Sigmoid colon (tissue), 4 donors: ENCODE data around the gene LCE2C.

ENCODE experiments used
- EP300 ChIP-seq, 4 donors: sonication (generic); formaldehyde crosslinking; IDR thresholded peaks; one replicate each; pipeline ENCODE4 v1.6.1; 2017; ENCODE audit warnings: antibody characterized with exemption in 4 of 4
- POLR2AphosphoS5 ChIP-seq, 4 donors: sonication (generic); formaldehyde crosslinking; IDR thresholded peaks; one replicate each; pipeline ENCODE4 v1.6.1; 2017; ENCODE audit warnings: antibody characterized with exemption in 4 of 4
- TF ChIP-seq, protein P1 (sequence below), 4 experiments: fragments of 450-650 bp in 3 of 4; fragments of 200-600 bp in 1 of 4; IDR thresholded peaks; one replicate each; pipeline ENCODE4 v1.5.1; 2016 to 2019; ENCODE audit warnings: antibody characterized with exemption in 4 of 4, mild to moderate bottlenecking in 3 of 4, moderate library complexity in 2 of 4

DNA sequence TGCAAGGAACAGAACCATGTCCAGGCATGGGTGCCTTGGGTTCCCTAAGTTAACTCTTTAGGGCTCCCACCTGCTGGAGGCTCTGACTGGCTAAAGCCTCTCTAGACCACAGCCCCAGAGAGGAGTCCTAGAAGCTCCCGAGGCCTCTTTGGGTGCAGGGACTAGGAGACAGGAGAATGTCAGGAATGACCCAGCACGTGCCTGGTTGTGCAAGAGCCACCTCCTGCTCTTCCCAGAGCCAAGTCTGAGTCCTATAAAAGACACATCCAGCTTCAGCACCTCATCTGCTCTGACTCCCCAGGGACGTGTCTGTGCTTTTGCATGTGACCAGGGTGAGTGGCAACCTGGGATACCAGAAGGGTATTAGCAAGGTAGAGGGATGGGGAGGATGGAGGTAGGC, 12.0 kb upstream of the LCE2C start, which contains the start of gene LCE2D:
- TF ChIP-seq, protein P1, sequence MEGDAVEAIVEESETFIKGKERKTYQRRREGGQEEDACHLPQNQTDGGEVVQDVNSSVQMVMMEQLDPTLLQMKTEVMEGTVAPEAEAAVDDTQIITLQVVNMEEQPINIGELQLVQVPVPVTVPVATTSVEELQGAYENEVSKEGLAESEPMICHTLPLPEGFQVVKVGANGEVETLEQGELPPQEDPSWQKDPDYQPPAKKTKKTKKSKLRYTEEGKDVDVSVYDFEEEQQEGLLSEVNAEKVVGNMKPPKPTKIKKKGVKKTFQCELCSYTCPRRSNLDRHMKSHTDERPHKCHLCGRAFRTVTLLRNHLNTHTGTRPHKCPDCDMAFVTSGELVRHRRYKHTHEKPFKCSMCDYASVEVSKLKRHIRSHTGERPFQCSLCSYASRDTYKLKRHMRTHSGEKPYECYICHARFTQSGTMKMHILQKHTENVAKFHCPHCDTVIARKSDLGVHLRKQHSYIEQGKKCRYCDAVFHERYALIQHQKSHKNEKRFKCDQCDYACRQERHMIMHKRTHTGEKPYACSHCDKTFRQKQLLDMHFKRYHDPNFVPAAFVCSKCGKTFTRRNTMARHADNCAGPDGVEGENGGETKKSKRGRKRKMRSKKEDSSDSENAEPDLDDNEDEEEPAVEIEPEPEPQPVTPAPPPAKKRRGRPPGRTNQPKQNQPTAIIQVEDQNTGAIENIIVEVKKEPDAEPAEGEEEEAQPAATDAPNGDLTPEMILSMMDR (IDR thresholded peaks at IDR 0.05) = no peak
- TF ChIP-seq EP300 (IDR thresholded peaks at IDR 0.05) = no peak
- TF ChIP-seq POLR2AphosphoS5 (IDR thresholded peaks at IDR 0.05) = no peak
